ENCODE results near the gene RAB11FIP2. TPM values are rescaled to one million over a fixed set of nuclear protein-coding genes. Genes with fewer than 3 reads are reported as not detected.

RAB11FIP2 gene
- total RNA-seq, 1 donor from 2014 or later = 46.9 TPM

GRCh38 chr10:118035354-118036005 is 11.3 kb downstream of the RAB11FIP2 start:
- DNase-seq (ENCODE audit: low spot score in 2 of 2) (no peak), FAIRE-seq (no peak)

GRCh38 chr10:118034791-118035261 is 11.9 kb downstream of the RAB11FIP2 start:
- DNase-seq (ENCODE audit: low spot score in 2 of 2) (no peak), FAIRE-seq (no peak)

- DNase-seq (ENCODE audit: low spot score in 2 of 2) = no peak
- no peak for FAIRE-seq
Measured at GRCh38 chr10:118033905-118034304, 12.8 kb downstream of the RAB11FIP2 start.

- DNase-seq (ENCODE audit: low spot score in 2 of 2) (no peak), FAIRE-seq (no peak)
Measured at GRCh38 chr10:118032564-118032963, 14.2 kb downstream of the RAB11FIP2 start.

GRCh38 chr10:118031351-118032075 is 15.2 kb downstream of the RAB11FIP2 start:
- FAIRE-seq (no peak), DNase-seq (ENCODE audit: low spot score in 2 of 2) (no peak)

- DNase-seq (ENCODE audit: low spot score in 2 of 2) (no peak), FAIRE-seq (no peak)
Measured at GRCh38 chr10:118028619-118029018, 18.1 kb downstream of the RAB11FIP2 start.

GRCh38 chr10:118027397-118027796 is 19.3 kb downstream of the RAB11FIP2 start:
- DNase-seq (ENCODE audit: low spot score in 2 of 2) = no peak
- peak; percentile 89 for FAIRE-seq

- FAIRE-seq = no peak
- DNase-seq (ENCODE audit: low spot score in 2 of 2) = no peak
Measured at GRCh38 chr10:118026936-118027335, 19.8 kb downstream of the RAB11FIP2 start.

- FAIRE-seq = no peak
- no peak for DNase-seq (ENCODE audit: low spot score in 2 of 2)
Measured at GRCh38 chr10:118020365-118020764, 26.4 kb downstream of the RAB11FIP2 start.

GRCh38 chr10:118017850-118018249 is 28.9 kb downstream of the RAB11FIP2 start:
- DNase-seq (ENCODE audit: low spot score in 2 of 2) (no peak), FAIRE-seq (no peak)

GRCh38 chr10:118017071-118017740 is 29.5 kb downstream of the RAB11FIP2 start:
- DNase-seq (ENCODE audit: low spot score in 2 of 2) (no peak), FAIRE-seq (no peak)

- no peak for DNase-seq (ENCODE audit: low spot score in 2 of 2)
- FAIRE-seq = no peak
Measured at GRCh38 chr10:118012952-118013525, 33.7 kb downstream of the RAB11FIP2 start.

GRCh38 chr10:118007773-118008172 is 39.0 kb downstream of the RAB11FIP2 start:
- no peak for FAIRE-seq
- DNase-seq (ENCODE audit: low spot score in 2 of 2) = no peak

GRCh38 chr10:118003126-118003525 is 43.6 kb downstream of the RAB11FIP2 start:
- FAIRE-seq = no peak
- no peak for DNase-seq (ENCODE audit: low spot score in 2 of 2)

- no peak for FAIRE-seq
- no peak for DNase-seq (ENCODE audit: low spot score in 2 of 2)
Measured at GRCh38 chr10:118002581-118002980, 44.2 kb downstream of the RAB11FIP2 start.

GRCh38 chr10:117997673-117998072 is 49.1 kb downstream of the RAB11FIP2 start:
- FAIRE-seq (no peak), DNase-seq (ENCODE audit: low spot score in 2 of 2) (no peak)

GRCh38 chr10:117996709-117997108 is 50.0 kb downstream of the RAB11FIP2 start:
- FAIRE-seq = no peak

GRCh38 chr10:117994771-117995170 is 52.0 kb downstream of the RAB11FIP2 start:
- no peak for FAIRE-seq

More at GRCh38 chr10:117996709-117997108, 50.0 kb downstream of the RAB11FIP2 start:
- DNase-seq (ENCODE audit: low spot score in 2 of 2) = no peak

GRCh38 chr10:117993166-117993565 is 53.6 kb downstream of the RAB11FIP2 start:
- FAIRE-seq = no peak

More at GRCh38 chr10:117994771-117995170, 52.0 kb downstream of the RAB11FIP2 start:
- no peak for DNase-seq (ENCODE audit: low spot score in 2 of 2)

GRCh38 chr10:117991701-117992100 is 55.0 kb downstream of the RAB11FIP2 start:
- DNase-seq (ENCODE audit: low spot score in 2 of 2) = no peak
- FAIRE-seq = no peak

More at GRCh38 chr10:117993166-117993565, 53.6 kb downstream of the RAB11FIP2 start:
- DNase-seq (ENCODE audit: low spot score in 2 of 2) = no peak

- DNase-seq (ENCODE audit: low spot score in 2 of 2) = no peak
- no peak for FAIRE-seq
Measured at GRCh38 chr10:117989962-117990361, 56.8 kb downstream of the RAB11FIP2 start.

Measured in frontal cortex (tissue), 4 donors.